Hematopoietic multipotent progenitor cell treated with erythropoietin and hydrocortisone succinate and interleukin-3 and kit ligand, for 17 days (in vitro differentiated cells): Measurements from ENCODE around the gene RXRA.

Experiments
- DNase-seq: peaks from one replicate; pipeline ENCODE4 v3.0.0-alpha.2; 2015; ENCODE audit warnings: low spot score

Gene RXRA

GRCh38 chr9:134434894-134435506, 108.7 kb downstream of the RXRA start:
- DNase-seq: peak; percentile 90

GRCh38 chr9:134435550-134436378, 109.5 kb downstream of the RXRA start:
- DNase-seq: no peak

- no peak for DNase-seq
Observed at GRCh38 chr9:134436379-134436762, 110.1 kb downstream of the RXRA start.

- no peak for DNase-seq
Observed at GRCh38 chr9:134436911-134437310, 110.7 kb downstream of the RXRA start.

- DNase-seq: no peak
Observed at GRCh38 chr9:134437403-134438194, 111.3 kb downstream of the RXRA start.

GRCh38 chr9:134438195-134438788, 112.0 kb downstream of the RXRA start:
- DNase-seq: no peak

- no peak for DNase-seq
Observed at GRCh38 chr9:134439368-134439784, 113.1 kb downstream of the RXRA start.

- DNase-seq: no peak
Observed at GRCh38 chr9:134440636-134441226, 114.5 kb downstream of the RXRA start.

- no peak for DNase-seq
Observed at GRCh38 chr9:134441227-134442084, 115.2 kb downstream of the RXRA start.

GRCh38 chr9:134442085-134442474, 115.8 kb downstream of the RXRA start:
- DNase-seq: no peak

GRCh38 chr9:134442486-134443173, 116.4 kb downstream of the RXRA start:
- DNase-seq: peak; percentile 11

GRCh38 chr9:134443174-134444037, 117.2 kb downstream of the RXRA start:
- peak; percentile 83 for DNase-seq

- DNase-seq: no peak
Observed at GRCh38 chr9:134444038-134444315, 117.7 kb downstream of the RXRA start.

GRCh38 chr9:134445000-134445399, 118.7 kb downstream of the RXRA start:
- no peak for DNase-seq

- DNase-seq: peak; percentile 51
Observed at GRCh38 chr9:134449180-134449916, 123.1 kb downstream of the RXRA start.

GRCh38 chr9:134451700-134452458, 125.6 kb downstream of the RXRA start:
- no peak for DNase-seq

GRCh38 chr9:134452728-134453127, 126.5 kb downstream of the RXRA start:
- DNase-seq: no peak

- no peak for DNase-seq
Observed at GRCh38 chr9:134453776-134454475, 127.7 kb downstream of the RXRA start.
